Measurements from ENCODE around the gene C3orf62. TPM values are rescaled to one million over a fixed set of nuclear protein-coding genes. Genes with fewer than 3 reads are reported as not detected.
A peak's percentile ranks its signal among the peaks of the same experiment; 100 is the strongest.

C3orf62 gene
- total and polyA plus RNA-seq, 9 of the 15 experiments (the other 6 are each of a cell fraction or from before 2014, with no cell fraction given) = 1.3 to 5.7 (median 3.4) TPM

DNA sequence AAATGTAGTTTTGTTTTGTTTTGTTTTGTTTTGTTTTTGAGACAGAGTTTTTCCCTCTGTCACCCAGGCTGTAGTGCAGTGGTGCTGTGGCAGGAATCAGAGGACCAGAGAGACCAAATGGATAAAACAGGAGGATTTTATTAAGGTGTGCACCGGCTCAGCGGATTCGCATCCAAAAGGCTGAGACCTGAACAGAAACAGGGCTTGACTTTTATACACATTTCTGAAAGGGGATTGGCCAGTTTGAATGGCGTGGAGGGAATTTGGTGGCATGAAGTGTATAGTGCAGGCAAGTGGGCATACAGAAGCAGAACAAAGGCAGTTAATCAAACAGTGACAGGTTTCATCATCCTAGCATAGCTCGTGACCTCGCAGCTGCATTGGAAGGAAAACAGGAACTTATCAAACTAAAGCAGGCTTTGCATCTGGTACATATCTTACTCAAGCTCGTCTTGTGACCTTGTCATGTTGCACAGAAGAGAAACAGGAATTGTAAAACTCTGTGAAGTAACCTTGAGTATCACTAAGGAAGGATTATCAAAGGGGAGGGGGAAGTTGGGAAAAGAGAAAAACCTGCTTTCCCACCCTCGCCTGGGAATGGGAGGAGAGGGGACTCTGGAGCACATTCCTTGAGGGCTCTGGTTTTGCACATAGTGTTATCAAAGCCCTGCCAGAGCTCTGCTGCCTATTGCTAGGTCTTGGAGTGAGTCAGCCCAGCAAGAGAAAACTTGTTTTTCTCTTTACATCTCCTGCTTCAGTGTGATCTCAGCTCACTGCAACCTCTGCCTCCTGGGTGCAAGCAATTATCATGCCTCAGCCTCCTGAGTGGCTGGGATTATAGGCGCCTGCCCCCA, 38.5 kb downstream of the C3orf62 start (continued):
- TF ChIP-seq, protein P1, sequence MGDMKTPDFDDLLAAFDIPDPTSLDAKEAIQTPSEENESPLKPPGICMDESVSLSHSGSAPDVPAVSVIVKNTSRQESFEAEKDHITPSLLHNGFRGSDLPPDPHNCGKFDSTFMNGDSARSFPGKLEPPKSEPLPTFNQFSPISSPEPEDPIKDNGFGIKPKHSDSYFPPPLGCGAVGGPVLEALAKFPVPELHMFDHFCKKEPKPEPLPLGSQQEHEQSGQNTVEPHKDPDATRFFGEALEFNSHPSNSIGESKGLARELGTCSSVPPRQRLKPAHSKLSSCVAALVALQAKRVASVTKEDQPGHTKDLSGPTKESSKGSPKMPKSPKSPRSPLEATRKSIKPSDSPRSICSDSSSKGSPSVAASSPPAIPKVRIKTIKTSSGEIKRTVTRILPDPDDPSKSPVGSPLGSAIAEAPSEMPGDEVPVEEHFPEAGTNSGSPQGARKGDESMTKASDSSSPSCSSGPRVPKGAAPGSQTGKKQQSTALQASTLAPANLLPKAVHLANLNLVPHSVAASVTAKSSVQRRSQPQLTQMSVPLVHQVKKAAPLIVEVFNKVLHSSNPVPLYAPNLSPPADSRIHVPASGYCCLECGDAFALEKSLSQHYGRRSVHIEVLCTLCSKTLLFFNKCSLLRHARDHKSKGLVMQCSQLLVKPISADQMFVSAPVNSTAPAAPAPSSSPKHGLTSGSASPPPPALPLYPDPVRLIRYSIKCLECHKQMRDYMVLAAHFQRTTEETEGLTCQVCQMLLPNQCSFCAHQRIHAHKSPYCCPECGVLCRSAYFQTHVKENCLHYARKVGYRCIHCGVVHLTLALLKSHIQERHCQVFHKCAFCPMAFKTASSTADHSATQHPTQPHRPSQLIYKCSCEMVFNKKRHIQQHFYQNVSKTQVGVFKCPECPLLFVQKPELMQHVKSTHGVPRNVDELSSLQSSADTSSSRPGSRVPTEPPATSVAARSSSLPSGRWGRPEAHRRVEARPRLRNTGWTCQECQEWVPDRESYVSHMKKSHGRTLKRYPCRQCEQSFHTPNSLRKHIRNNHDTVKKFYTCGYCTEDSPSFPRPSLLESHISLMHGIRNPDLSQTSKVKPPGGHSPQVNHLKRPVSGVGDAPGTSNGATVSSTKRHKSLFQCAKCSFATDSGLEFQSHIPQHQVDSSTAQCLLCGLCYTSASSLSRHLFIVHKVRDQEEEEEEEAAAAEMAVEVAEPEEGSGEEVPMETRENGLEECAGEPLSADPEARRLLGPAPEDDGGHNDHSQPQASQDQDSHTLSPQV (IDR thresholded peaks at IDR 0.05) = peak; percentile 91
- TF ChIP-seq HMG20A (CRISPR knock-in tag; conservative IDR thresholded peaks at IDR 0.05) (no peak), SRSF7 (optimal IDR thresholded peaks at IDR 0.05; ENCODE audit: low read depth, low read length) (no peak), BRF1 (IDR thresholded peaks at IDR 0.05; ENCODE audit: borderline replicate concordance, extremely low read depth, insufficient read length) (no peak), MECOM (CRISPR knock-in tag; IDR thresholded peaks at IDR 0.05) (peak; percentile 85), KAT2B (IDR thresholded peaks at IDR 0.05; ENCODE audit: low read depth, low read length) (no peak), SIX5 (IDR thresholded peaks at IDR 0.05; ENCODE audit: borderline replicate concordance in 1 of 2, insufficient read depth in 1 of 2, low read depth in 1 of 2, low read length in 2 of 2) (no peak), RBM14 (IDR thresholded peaks at IDR 0.05; ENCODE audit: borderline replicate concordance, insufficient read depth, low read depth, low read length) (no peak), ZNF696 (CRISPR knock-in tag; conservative IDR thresholded peaks at IDR 0.05) (no peak), ZC3H8 (IDR thresholded peaks at IDR 0.05) (no peak), GTF2F1 (IDR thresholded peaks at IDR 0.05; ENCODE audit: low read depth, low read length) (no peak), CEBPB (tag; IDR thresholded peaks at IDR 0.05) (peak; percentile 98), SETDB1 (IDR thresholded peaks at IDR 0.05; ENCODE audit: low read length) (no peak), CCAR2 (IDR thresholded peaks at IDR 0.05; ENCODE audit: low read depth, low read length) (no peak), HNRNPL (IDR thresholded peaks at IDR 0.05; ENCODE audit: low read depth, low read length) (no peak)
- TF ChIP-seq, protein P2, sequence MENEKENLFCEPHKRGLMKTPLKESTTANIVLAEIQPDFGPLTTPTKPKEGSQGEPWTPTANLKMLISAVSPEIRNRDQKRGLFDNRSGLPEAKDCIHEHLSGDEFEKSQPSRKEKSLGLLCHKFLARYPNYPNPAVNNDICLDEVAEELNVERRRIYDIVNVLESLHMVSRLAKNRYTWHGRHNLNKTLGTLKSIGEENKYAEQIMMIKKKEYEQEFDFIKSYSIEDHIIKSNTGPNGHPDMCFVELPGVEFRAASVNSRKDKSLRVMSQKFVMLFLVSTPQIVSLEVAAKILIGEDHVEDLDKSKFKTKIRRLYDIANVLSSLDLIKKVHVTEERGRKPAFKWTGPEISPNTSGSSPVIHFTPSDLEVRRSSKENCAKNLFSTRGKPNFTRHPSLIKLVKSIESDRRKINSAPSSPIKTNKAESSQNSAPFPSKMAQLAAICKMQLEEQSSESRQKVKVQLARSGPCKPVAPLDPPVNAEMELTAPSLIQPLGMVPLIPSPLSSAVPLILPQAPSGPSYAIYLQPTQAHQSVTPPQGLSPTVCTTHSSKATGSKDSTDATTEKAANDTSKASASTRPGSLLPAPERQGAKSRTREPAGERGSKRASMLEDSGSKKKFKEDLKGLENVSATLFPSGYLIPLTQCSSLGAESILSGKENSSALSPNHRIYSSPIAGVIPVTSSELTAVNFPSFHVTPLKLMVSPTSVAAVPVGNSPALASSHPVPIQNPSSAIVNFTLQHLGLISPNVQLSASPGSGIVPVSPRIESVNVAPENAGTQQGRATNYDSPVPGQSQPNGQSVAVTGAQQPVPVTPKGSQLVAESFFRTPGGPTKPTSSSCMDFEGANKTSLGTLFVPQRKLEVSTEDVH (IDR thresholded peaks at IDR 0.05; ENCODE audit: low read depth, partially characterized antibody) = peak; percentile 47
- TF ChIP-seq, protein P3, sequence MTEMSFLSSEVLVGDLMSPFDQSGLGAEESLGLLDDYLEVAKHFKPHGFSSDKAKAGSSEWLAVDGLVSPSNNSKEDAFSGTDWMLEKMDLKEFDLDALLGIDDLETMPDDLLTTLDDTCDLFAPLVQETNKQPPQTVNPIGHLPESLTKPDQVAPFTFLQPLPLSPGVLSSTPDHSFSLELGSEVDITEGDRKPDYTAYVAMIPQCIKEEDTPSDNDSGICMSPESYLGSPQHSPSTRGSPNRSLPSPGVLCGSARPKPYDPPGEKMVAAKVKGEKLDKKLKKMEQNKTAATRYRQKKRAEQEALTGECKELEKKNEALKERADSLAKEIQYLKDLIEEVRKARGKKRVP (CRISPR knock-in tag; IDR thresholded peaks at IDR 0.05) = peak; percentile 95
- TF ChIP-seq, protein P4, sequence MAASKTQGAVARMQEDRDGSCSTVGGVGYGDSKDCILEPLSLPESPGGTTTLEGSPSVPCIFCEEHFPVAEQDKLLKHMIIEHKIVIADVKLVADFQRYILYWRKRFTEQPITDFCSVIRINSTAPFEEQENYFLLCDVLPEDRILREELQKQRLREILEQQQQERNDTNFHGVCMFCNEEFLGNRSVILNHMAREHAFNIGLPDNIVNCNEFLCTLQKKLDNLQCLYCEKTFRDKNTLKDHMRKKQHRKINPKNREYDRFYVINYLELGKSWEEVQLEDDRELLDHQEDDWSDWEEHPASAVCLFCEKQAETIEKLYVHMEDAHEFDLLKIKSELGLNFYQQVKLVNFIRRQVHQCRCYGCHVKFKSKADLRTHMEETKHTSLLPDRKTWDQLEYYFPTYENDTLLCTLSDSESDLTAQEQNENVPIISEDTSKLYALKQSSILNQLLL (CRISPR knock-in tag; IDR thresholded peaks at IDR 0.05; ENCODE audit: borderline replicate concordance) = no peak
